Body of pancreas (tissue), 4 donors: Measurements from ENCODE around the gene SLC39A8. TPM values are rescaled to one million over a fixed set of nuclear protein-coding genes. Genes with fewer than 3 reads are reported as not detected.

Experiments
- ATAC-seq: fragments of 150-250 bp; one replicate; pipeline ENCODE4 v1.9.1; 2016
- DNase-seq, 4 donors: peaks; one replicate each; pipeline ENCODE4 v3.0.0-alpha.2; 2019
- H3K27ac ChIP-seq, 4 donors: fragments of 200-600 bp; sonication (generic); 1 replicate in 3 of 4; 2 replicates in 1 of 4; pipeline versions ENCODE4 v1.5.1 to v1.6.1; 2016 to 2019; ENCODE audit warnings: mild to moderate bottlenecking in 1 of 4, mixed read lengths in 1 of 4, moderate library complexity in 1 of 4
- H3K27me3 ChIP-seq, 2 donors: fragments of 200-600 bp; sonication (generic); one replicate each; pipeline ENCODE4 v1.6.0; 2016; ENCODE audit warnings: mild to moderate bottlenecking in 1 of 2
- H3K36me3 ChIP-seq, 2 donors: fragments of 200-600 bp; sonication (generic); replicated peaks in 1 of 2; 2 replicates each; pipeline ENCODE4 v1.5.1; 2016; ENCODE audit warnings: low read depth in 2 of 2; ENCODE audit not compliant: insufficient read depth in 1 of 2
- H3K4me1 ChIP-seq: fragments of 200-600 bp; sonication (generic); one replicate; pipeline ENCODE4 v1.6.0; 2016
- H3K4me3 ChIP-seq, 2 donors: fragments of 200-600 bp; sonication (generic); 1 replicate in 1 of 2; 2 replicates in 1 of 2; pipeline ENCODE4 v1.5.1; 2016 to 2019
- H3K9me3 ChIP-seq, 3 donors: fragments of 200-600 bp; sonication (generic); 1 replicate in 2 of 3; 2 replicates in 1 of 3; pipeline ENCODE4 v1.5.1; 2016
- POLR2A ChIP-seq, 3 donors: fragments of 450-650 bp; IDR thresholded peaks; one replicate each; pipeline ENCODE4 v1.6.1; 2016; ENCODE audit warnings: antibody characterized with exemption in 3 of 3, mild to moderate bottlenecking in 2 of 3
- WGBS, 2 donors: methylation state at CpG; one replicate each; pipeline ENCODE4 v1.1.5; 2017; 5-methylcytosine and 5-hydroxymethylcytosine counted together
- intact Hi-C: fragments of 100-400 bp; cut with DNase I; formaldehyde crosslinking; loops from one replicate; pipeline ENCODE4 v1.15.1; 2023
- total RNA-seq, 2 donors: library from RNA; depleted of rRNA; stranded (reverse); fragments of >200 nt; gene quantifications; one replicate each; pipeline ENCODE4 v1.1.0, GENCODE V29; 2016
- TF ChIP-seq, protein P1 (sequence below), 7 experiments: fragments of 450-650 bp in 4 of 7; fragments of 200-600 bp in 3 of 7; sonication (generic) in 3 of 7; IDR thresholded peaks; one replicate each; pipeline ENCODE4 v1.5.1; 2016 to 2019; ENCODE audit warnings: antibody characterized with exemption in 7 of 7

SLC39A8 gene
- total RNA-seq, 2 donors from 2014 or later: 35.6 to 56.0 TPM

- Histone ChIP-seq H3K27me3 (no peaks in the 10 kb centered on the region), H3K4me3 (no peak overlapping the region), H3K36me3 (no peaks in the 10 kb centered on the region), H3K9me3 (no peaks in the 10 kb centered on the region), H3K4me1 (peaks cover 27% of the 10 kb centered on the region), H3K27ac (no peak overlapping the region)
- no peak for TF ChIP-seq POLR2A (IDR thresholded peaks at IDR 0.05)
- TF ChIP-seq, protein P1, sequence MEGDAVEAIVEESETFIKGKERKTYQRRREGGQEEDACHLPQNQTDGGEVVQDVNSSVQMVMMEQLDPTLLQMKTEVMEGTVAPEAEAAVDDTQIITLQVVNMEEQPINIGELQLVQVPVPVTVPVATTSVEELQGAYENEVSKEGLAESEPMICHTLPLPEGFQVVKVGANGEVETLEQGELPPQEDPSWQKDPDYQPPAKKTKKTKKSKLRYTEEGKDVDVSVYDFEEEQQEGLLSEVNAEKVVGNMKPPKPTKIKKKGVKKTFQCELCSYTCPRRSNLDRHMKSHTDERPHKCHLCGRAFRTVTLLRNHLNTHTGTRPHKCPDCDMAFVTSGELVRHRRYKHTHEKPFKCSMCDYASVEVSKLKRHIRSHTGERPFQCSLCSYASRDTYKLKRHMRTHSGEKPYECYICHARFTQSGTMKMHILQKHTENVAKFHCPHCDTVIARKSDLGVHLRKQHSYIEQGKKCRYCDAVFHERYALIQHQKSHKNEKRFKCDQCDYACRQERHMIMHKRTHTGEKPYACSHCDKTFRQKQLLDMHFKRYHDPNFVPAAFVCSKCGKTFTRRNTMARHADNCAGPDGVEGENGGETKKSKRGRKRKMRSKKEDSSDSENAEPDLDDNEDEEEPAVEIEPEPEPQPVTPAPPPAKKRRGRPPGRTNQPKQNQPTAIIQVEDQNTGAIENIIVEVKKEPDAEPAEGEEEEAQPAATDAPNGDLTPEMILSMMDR (IDR thresholded peaks at IDR 0.05): no peak
- ATAC-seq (no peak), DNase-seq (no peak)
- WGBS, 2 donors: 85 to 96% methylated on average over 2 of the region's 2 CpGs
- intact Hi-C loops: no loop called here
Observed at GRCh38 chr4:102334624-102335023, 10.7 kb downstream of the SLC39A8 start.

GRCh38 chr4:102333787-102334186 lies 11.5 kb downstream of the SLC39A8 start:
- Histone ChIP-seq H3K27ac (no peak overlapping the region), H3K9me3 (no peaks in the 10 kb centered on the region), H3K27me3 (no peaks in the 10 kb centered on the region), H3K4me1 (peaks cover 19% of the 10 kb centered on the region), H3K36me3 (no peaks in the 10 kb centered on the region), H3K4me3 (no peak overlapping the region)
- intact Hi-C loops: no loop called here
- ATAC-seq (no peak), DNase-seq (no peak)
- TF ChIP-seq, protein P1 (IDR thresholded peaks at IDR 0.05): no peak
- TF ChIP-seq POLR2A (IDR thresholded peaks at IDR 0.05): no peak
- WGBS, 2 donors: 89 to 93% methylated on average over 3 of the region's 3 CpGs

DNA sequence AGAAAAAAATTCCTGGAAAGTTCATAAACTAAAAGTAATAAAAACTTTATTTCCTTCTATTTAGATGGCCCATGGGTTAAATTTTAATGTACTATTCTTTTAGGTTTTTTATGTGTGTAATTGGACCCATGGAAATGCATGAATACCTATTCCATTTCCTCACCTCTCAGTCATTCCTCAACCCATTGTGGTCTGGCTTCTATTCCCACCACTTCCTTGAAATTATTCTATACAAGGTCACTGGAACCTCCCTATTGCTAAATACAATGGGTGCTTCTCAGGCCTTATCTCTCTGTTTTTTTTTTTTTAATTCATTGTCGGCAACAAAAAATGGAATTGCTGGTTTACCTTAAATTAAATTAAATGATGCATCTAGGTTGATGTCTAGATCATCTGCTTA lies 17.2 kb downstream of the SLC39A8 start:
- TF ChIP-seq POLR2A (IDR thresholded peaks at IDR 0.05): no peak
- TF ChIP-seq, protein P1 (IDR thresholded peaks at IDR 0.05): no peak
- Histone ChIP-seq H3K27me3 (no peaks in the 10 kb centered on the region), H3K36me3 (no peaks in the 10 kb centered on the region), H3K27ac (no peak overlapping the region), H3K4me1 (peaks cover 8% of the 10 kb centered on the region), H3K9me3 (no peaks in the 10 kb centered on the region), H3K4me3 (no peak overlapping the region)
- 26 to 36% methylated on average over 1 of the region's 1 CpG for WGBS, 2 donors
- ATAC-seq (no peak), DNase-seq (no peak)
- intact Hi-C loops: no loop called here

GRCh38 chr4:102326951-102327350 lies 18.3 kb downstream of the SLC39A8 start:
- no peak overlapping the region for H3K27ac ChIP-seq
- intact Hi-C loops: no loop called here
- H3K4me1 ChIP-seq: peaks cover 8% of the 10 kb centered on the region
- whole genome bisulfite sequencing, 2 donors: 93 to 98% methylated on average over 3 of the region's 3 CpGs
- H3K4me3 ChIP-seq: no peak overlapping the region
- no peaks in the 10 kb centered on the region for H3K9me3 ChIP-seq
- ATAC-seq (no peak), DNase-seq (no peak)
- no peak for TF ChIP-seq POLR2A (IDR thresholded peaks at IDR 0.05)
- TF ChIP-seq, protein P1 (IDR thresholded peaks at IDR 0.05): no peak
- no peaks in the 10 kb centered on the region for H3K36me3 ChIP-seq
- H3K27me3 ChIP-seq: no peaks in the 10 kb centered on the region

- Histone ChIP-seq H3K36me3 (no peaks in the 10 kb centered on the region), H3K4me3 (no peak overlapping the region), H3K27ac (no peak overlapping the region), H3K27me3 (no peaks in the 10 kb centered on the region), H3K9me3 (no peaks in the 10 kb centered on the region), H3K4me1 (peaks cover 10% of the 10 kb centered on the region)
- intact Hi-C loops: no loop called here
- whole genome bisulfite sequencing, 2 donors: 70 to 79% methylated on average over 3 of the region's 3 CpGs
- TF ChIP-seq, protein P1 (IDR thresholded peaks at IDR 0.05): no peak
- TF ChIP-seq POLR2A (IDR thresholded peaks at IDR 0.05): no peak
- DNase-seq (no peak), ATAC-seq (no peak)
Observed at GRCh38 chr4:102324730-102325129, 20.6 kb downstream of the SLC39A8 start.
